HUES6 (cell line): ENCODE results near the gene SMC1A.

Source experiments
- H3K27ac ChIP-seq: 2 replicates; pipeline ENCODE4 v1.7.0; 2013; ENCODE audit warnings: low read depth, mild to moderate bottlenecking, low read length, inconsistent platforms
- H3K27me3 ChIP-seq: 2 replicates; pipeline ENCODE4 v1.6.1; 2013; ENCODE audit warnings: low read length; ENCODE audit not compliant: control insufficient read depth, insufficient read depth
- H3K36me3 ChIP-seq: 2 replicates; pipeline ENCODE4 v1.6.1; 2013; ENCODE audit warnings: low read length; ENCODE audit not compliant: control insufficient read depth, insufficient read depth
- H3K4me1 ChIP-seq: 2 replicates; pipeline ENCODE4 v1.6.1; 2013; ENCODE audit warnings: low read length; ENCODE audit not compliant: control insufficient read depth, insufficient read depth
- H3K4me3 ChIP-seq: 2 replicates; pipeline ENCODE4 v1.5.1; 2013; ENCODE audit warnings: low read depth, low read length
- H3K9ac ChIP-seq: one replicate; pipeline ENCODE4 v1.6.1; 2013; ENCODE audit warnings: mild to moderate bottlenecking, low read length
- H3K9me3 ChIP-seq: 2 replicates; pipeline ENCODE4 v1.6.1; 2013; ENCODE audit warnings: low read depth, low read length; ENCODE audit not compliant: control insufficient read depth, insufficient read depth

Gene SMC1A

GRCh38 chrX:53340852-53341645 is 81.4 kb downstream of the SMC1A start:
- Histone ChIP-seq H3K9ac (no peak overlapping the region), H3K36me3 (no peaks in the 10 kb centered on the region), H3K4me1 (no peaks in the 10 kb centered on the region), H3K27ac (no peak overlapping the region), H3K27me3 (no peaks in the 10 kb centered on the region), H3K9me3 (0 out of 2 replicates have a peak, but pooled peaks cover 4% of the 10 kb centered on the region), H3K4me3 (no peak overlapping the region)

DNA sequence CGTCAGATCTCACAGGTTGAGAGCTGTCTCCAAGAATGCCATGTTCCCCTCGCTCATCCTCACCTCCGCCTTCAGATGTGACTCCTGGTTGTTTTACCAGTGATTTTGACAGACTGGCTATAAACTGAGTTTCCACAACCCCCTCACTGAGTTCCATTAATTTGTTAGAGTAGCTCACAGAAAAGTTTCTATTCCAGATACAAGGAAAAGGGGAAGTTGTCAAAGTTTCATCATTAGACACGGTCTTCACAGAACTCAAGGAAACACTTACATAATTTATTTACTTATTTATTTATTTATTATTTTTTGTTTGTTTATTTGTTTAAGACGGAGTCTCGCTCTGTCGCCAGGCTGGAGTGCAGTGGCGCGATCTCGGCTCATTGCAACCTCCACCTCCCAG is 85.4 kb downstream of the SMC1A start:
- H3K9ac ChIP-seq = no peak overlapping the region
- H3K9me3 ChIP-seq = no peaks in the 10 kb centered on the region
- H3K4me1 ChIP-seq = no peaks in the 10 kb centered on the region
- H3K27ac ChIP-seq = no peak overlapping the region
- no peak overlapping the region for H3K4me3 ChIP-seq
- no peaks in the 10 kb centered on the region for H3K36me3 ChIP-seq
- peaks cover 5% of the 10 kb centered on the region; the same call in 1 of the 2 replicates for H3K27me3 ChIP-seq

- no peaks in the 10 kb centered on the region for H3K36me3 ChIP-seq
- H3K4me3 ChIP-seq = no peak overlapping the region
- peaks cover 5% of the 10 kb centered on the region; the same call in 1 of the 2 replicates for H3K27me3 ChIP-seq
- H3K4me1 ChIP-seq = no peaks in the 10 kb centered on the region
- no peak overlapping the region for H3K27ac ChIP-seq
- no peaks in the 10 kb centered on the region for H3K9me3 ChIP-seq
- H3K9ac ChIP-seq = no peak overlapping the region
Measured at GRCh38 chrX:53333853-53334252, 88.6 kb downstream of the SMC1A start.

GRCh38 chrX:53332204-53332603 is 90.2 kb downstream of the SMC1A start:
- H3K36me3 ChIP-seq = no peaks in the 10 kb centered on the region
- H3K4me1 ChIP-seq = peaks cover 4% of the 10 kb centered on the region; the same call in 1 of the 2 replicates
- no peak overlapping the region for H3K27ac ChIP-seq
- peaks cover 5% of the 10 kb centered on the region; the same call in 1 of the 2 replicates for H3K27me3 ChIP-seq
- no peak overlapping the region for H3K4me3 ChIP-seq
- no peak overlapping the region for H3K9ac ChIP-seq
- H3K9me3 ChIP-seq = no peaks in the 10 kb centered on the region

- Histone ChIP-seq H3K27ac (no peak overlapping the region), H3K9me3 (no peaks in the 10 kb centered on the region), H3K9ac (no peak overlapping the region), H3K36me3 (no peaks in the 10 kb centered on the region), H3K4me3 (no peak overlapping the region), H3K27me3 (peaks cover 20% of the 10 kb centered on the region; the same call in 1 of the 2 replicates), H3K4me1 (peaks cover 6% of the 10 kb centered on the region; the same call in 1 of the 2 replicates)
Measured at GRCh38 chrX:53330331-53330730, 92.1 kb downstream of the SMC1A start.

DNA sequence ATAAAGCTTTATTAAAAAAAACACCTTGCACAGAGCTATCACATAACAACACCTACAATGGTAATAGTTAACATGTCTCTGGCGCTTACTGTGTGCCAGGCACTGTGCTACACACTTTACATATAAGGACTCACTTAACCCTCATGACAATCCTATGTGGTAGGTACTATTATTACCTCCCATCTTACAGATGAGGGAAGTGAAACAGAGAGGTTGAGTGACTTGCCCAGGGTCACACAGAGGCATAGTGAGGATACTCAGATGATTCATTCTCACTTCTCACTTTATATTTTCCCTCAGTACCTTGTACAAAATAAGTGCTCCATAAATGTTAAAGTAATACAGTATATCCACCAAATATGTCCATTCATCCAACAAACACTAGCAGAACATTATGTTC is 97.7 kb downstream of the SMC1A start:
- peaks cover 24% of the 10 kb centered on the region for H3K4me1 ChIP-seq
- H3K27ac ChIP-seq = no peak overlapping the region
- no peaks in the 10 kb centered on the region for H3K9me3 ChIP-seq
- no peaks in the 10 kb centered on the region for H3K36me3 ChIP-seq
- H3K9ac ChIP-seq = no peak overlapping the region
- no peak overlapping the region for H3K4me3 ChIP-seq
- peaks cover 60% of the 10 kb centered on the region for H3K27me3 ChIP-seq
